ENCODE results near the gene ZNF212. TPM values are rescaled to one million over a fixed set of nuclear protein-coding genes. Genes with fewer than 3 reads are reported as not detected.

Gene ZNF212
- total RNA-seq, 3 donors from 2014 or later: 4.3 to 12.4 (median 9.8) TPM

GRCh38 chr7:149196151-149196704, 43.2 kb upstream of the ZNF212 start:
- Histone ChIP-seq H3K27me3 (no peaks in the 10 kb centered on the region), H3K4me3 (peak overlapping the region; percentile 73 to 83 (median 74)), H3K36me3 (peaks cover 9% of the 10 kb centered on the region), H3K27ac (peak overlapping the region; percentile 83 to 93), H3K9me3 (no peaks in the 10 kb centered on the region), H3K4me1 (peaks cover 6 to 9% of the 10 kb centered on the region in 2 donors)
- intact Hi-C loops (cut with DNase I; ENCODE audit: low total_unique reads): no loop called here
- TF ChIP-seq POLR2AphosphoS5 (IDR thresholded peaks at IDR 0.05): no peak
- TF ChIP-seq POLR2A (IDR thresholded peaks at IDR 0.05): no peak
- no peak for TF ChIP-seq CTCF (IDR thresholded peaks at IDR 0.05)
- no peak for DNase-seq (ENCODE audit: low spot score in 2 of 2)

GRCh38 chr7:149196705-149197171, 42.7 kb upstream of the ZNF212 start:
- intact Hi-C loops (cut with DNase I; ENCODE audit: low total_unique reads): no loop called here
- Histone ChIP-seq H3K36me3 (peaks cover 9% of the 10 kb centered on the region), H3K27ac (peak overlapping the region; percentile 83 to 93), H3K4me1 (peaks cover 6 to 9% of the 10 kb centered on the region in 2 donors), H3K9me3 (no peaks in the 10 kb centered on the region), H3K4me3 (peak overlapping the region; percentile 73 to 83 (median 74)), H3K27me3 (no peaks in the 10 kb centered on the region)
- TF ChIP-seq POLR2A (IDR thresholded peaks at IDR 0.05) (no peak), CTCF (IDR thresholded peaks at IDR 0.05) (no peak)
- DNase-seq (ENCODE audit: low spot score in 2 of 2): no peak

- no peak overlapping the region for H3K27ac ChIP-seq
- H3K9me3 ChIP-seq: no peaks in the 10 kb centered on the region
- H3K4me1 ChIP-seq: peaks cover 6 to 9% of the 10 kb centered on the region in 2 donors
- TF ChIP-seq CTCF (IDR thresholded peaks at IDR 0.05): no peak
- TF ChIP-seq POLR2A (IDR thresholded peaks at IDR 0.05): no peak
- TF ChIP-seq POLR2AphosphoS5 (IDR thresholded peaks at IDR 0.05): no peak
- H3K4me3 ChIP-seq: no peak overlapping the region
- no peaks in the 10 kb centered on the region for H3K27me3 ChIP-seq
- no peak for DNase-seq (ENCODE audit: low spot score in 2 of 2)
- intact Hi-C loops (cut with DNase I; ENCODE audit: low total_unique reads): no loop called here
- H3K36me3 ChIP-seq: peaks cover 9% of the 10 kb centered on the region
Observed at GRCh38 chr7:149197675-149198074, 41.8 kb upstream of the ZNF212 start.

GRCh38 chr7:149198161-149198816, 41.2 kb upstream of the ZNF212 start:
- H3K27ac ChIP-seq: no peak overlapping the region
- H3K9me3 ChIP-seq: no peaks in the 10 kb centered on the region
- no peak for DNase-seq (ENCODE audit: low spot score in 2 of 2)
- H3K36me3 ChIP-seq: peaks cover 9% of the 10 kb centered on the region
- H3K4me3 ChIP-seq: no peak overlapping the region
- no peaks in the 10 kb centered on the region for H3K27me3 ChIP-seq
- TF ChIP-seq POLR2A (IDR thresholded peaks at IDR 0.05) (no peak), CTCF (IDR thresholded peaks at IDR 0.05) (no peak), POLR2AphosphoS5 (IDR thresholded peaks at IDR 0.05) (no peak)
- intact Hi-C loops (cut with DNase I; ENCODE audit: low total_unique reads): no loop called here
- H3K4me1 ChIP-seq: peaks cover 6 to 9% of the 10 kb centered on the region in 2 donors

- Histone ChIP-seq H3K27ac (no peak overlapping the region), H3K9me3 (no peaks in the 10 kb centered on the region), H3K4me1 (peaks cover 6 to 9% of the 10 kb centered on the region in 2 donors), H3K36me3 (peaks cover 9% of the 10 kb centered on the region), H3K4me3 (no peak overlapping the region), H3K27me3 (no peaks in the 10 kb centered on the region)
- DNase-seq (ENCODE audit: low spot score in 2 of 2): no peak
- no peak for TF ChIP-seq POLR2A (IDR thresholded peaks at IDR 0.05)
- no peak for TF ChIP-seq POLR2AphosphoS5 (IDR thresholded peaks at IDR 0.05)
- TF ChIP-seq CTCF (IDR thresholded peaks at IDR 0.05): no peak
- intact Hi-C loops (cut with DNase I; ENCODE audit: low total_unique reads): no loop called here
Observed at GRCh38 chr7:149199234-149199995, 40.0 kb upstream of the ZNF212 start.

Measured in breast epithelium (tissue), 4 donors.